Mammary epithelial cell (primary cell): Measurements from ENCODE around the gene SUSD5.

Experiments
- EZH2 ChIP-seq: IDR thresholded peaks from 2 replicates; pipeline ENCODE4 v1.6.1; 2012; ENCODE audit warnings: low read length, inconsistent platforms, borderline replicate concordance
- TF ChIP-seq, protein P1 (sequence below), 2 donors: IDR thresholded peaks in 1 of 2; conservative IDR thresholded peaks in 1 of 2; 2 replicates each; pipeline ENCODE4 v1.5.1; 2011 to 2012; ENCODE audit warnings: inconsistent platforms in 2 of 2, low read length in 2 of 2, mild to moderate bottlenecking in 2 of 2, control low read depth in 1 of 2, low read depth in 1 of 2; ENCODE audit not compliant: insufficient read depth in 1 of 2; ENCODE audit errors: extremely low read depth in 1 of 2

- TF ChIP-seq, protein P1, sequence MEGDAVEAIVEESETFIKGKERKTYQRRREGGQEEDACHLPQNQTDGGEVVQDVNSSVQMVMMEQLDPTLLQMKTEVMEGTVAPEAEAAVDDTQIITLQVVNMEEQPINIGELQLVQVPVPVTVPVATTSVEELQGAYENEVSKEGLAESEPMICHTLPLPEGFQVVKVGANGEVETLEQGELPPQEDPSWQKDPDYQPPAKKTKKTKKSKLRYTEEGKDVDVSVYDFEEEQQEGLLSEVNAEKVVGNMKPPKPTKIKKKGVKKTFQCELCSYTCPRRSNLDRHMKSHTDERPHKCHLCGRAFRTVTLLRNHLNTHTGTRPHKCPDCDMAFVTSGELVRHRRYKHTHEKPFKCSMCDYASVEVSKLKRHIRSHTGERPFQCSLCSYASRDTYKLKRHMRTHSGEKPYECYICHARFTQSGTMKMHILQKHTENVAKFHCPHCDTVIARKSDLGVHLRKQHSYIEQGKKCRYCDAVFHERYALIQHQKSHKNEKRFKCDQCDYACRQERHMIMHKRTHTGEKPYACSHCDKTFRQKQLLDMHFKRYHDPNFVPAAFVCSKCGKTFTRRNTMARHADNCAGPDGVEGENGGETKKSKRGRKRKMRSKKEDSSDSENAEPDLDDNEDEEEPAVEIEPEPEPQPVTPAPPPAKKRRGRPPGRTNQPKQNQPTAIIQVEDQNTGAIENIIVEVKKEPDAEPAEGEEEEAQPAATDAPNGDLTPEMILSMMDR (conservative IDR thresholded peaks at IDR 0.05 in 1 of 2, IDR thresholded peaks at IDR 0.05 in 1 of 2; ENCODE audit: extremely low read depth in 1 of 2, insufficient read depth in 1 of 2, low read depth in 1 of 2, low read length in 2 of 2), result no peak
- no peak for TF ChIP-seq EZH2
These were observed 51.3 kb downstream of the SUSD5 start for GRCh38 chr3:33167284-33167683.
